ENCODE measurements around the gene STRA6. TPM values are rescaled to one million over a fixed set of nuclear protein-coding genes. Genes with fewer than 3 reads are reported as not detected.

The STRA6 gene, protein sequence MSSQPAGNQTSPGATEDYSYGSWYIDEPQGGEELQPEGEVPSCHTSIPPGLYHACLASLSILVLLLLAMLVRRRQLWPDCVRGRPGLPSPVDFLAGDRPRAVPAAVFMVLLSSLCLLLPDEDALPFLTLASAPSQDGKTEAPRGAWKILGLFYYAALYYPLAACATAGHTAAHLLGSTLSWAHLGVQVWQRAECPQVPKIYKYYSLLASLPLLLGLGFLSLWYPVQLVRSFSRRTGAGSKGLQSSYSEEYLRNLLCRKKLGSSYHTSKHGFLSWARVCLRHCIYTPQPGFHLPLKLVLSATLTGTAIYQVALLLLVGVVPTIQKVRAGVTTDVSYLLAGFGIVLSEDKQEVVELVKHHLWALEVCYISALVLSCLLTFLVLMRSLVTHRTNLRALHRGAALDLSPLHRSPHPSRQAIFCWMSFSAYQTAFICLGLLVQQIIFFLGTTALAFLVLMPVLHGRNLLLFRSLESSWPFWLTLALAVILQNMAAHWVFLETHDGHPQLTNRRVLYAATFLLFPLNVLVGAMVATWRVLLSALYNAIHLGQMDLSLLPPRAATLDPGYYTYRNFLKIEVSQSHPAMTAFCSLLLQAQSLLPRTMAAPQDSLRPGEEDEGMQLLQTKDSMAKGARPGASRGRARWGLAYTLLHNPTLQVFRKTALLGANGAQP
- 50.9 TPM for total RNA-seq

GRCh38 chr15:74202452-74203401 lies at the start of gene STRA6:
STRA6 (minus strand) TSS chr15:74202787; CDS start chr15:74202267, 520 bp downstream.
- DNase-seq (ENCODE audit: low spot score) = peak; percentile 65

DNA sequence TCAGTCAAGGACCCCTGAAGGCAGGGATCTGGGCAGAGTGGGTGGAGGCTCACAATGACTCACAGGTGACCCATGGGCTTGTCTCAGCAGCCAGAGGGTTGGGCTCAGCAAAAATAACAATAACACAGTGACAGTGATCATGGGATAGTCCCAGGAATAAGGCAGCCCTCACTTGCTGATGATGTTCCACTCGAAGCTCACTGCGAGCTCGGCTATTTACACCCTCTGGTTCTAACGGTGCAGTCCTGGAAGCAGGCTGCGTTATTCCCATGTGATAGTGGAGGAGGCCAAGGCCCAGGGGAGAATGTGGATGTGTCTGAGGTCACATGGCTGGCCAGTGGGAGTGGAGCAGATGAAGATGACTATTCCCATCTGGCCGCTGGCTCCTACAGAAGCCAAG lies 49.7 kb upstream of the STRA6 start:
- no peak for DNase-seq (ENCODE audit: low spot score)

DNA sequence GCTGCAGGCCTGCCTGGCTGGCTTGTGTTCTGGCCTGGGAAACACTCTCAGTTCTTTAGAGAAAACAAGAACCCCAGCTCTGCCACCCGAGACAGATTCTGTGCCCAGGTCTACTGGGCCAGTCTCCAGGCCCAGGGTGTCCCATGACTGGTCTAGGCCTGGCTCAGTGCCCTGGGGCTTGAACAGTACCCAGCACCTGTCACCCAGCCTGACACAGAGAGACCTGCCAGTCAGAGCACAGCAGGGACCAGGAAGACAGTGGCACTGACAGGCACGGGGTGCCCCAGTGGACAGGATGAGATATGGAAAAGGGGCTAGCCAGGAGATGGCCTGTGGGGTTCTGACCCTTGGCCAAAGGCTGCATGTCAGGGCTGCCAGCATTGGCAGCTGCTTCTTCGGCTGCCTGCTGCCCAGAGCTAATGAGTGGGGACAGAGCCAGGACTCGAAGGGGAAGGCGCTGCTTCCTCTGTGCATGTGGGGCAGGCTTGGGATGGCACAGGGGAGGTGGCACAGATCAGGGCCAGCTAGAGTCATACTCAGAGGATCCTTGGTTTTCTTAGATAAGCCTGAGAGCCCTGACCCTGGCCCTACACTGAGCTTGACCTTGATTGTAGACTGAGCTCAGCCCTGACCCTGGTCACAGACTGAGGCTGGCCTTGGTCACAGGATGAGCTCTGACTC lies 48.7 kb upstream of the STRA6 start:
- DNase-seq (ENCODE audit: low spot score) = no peak

DNA sequence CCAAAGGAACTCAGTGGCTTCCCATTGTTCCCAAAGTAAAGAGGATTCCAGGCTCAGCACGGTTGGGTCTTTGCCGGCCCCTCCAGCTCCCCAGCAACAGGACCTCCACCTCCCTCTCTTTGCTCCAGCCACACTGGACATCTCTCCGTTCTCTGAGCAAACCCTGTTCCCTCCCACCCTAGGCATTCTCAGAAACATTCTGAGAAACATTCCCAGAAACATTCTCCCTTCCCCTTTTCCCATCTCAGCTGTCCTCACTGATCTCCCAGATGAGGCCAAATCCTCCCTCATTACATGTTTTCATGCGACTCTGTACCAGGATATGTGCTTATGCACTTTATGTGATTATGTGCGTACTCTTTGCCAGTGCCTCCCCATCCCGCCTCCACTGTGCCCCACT lies 47.7 kb upstream of the STRA6 start:
- no peak for DNase-seq (ENCODE audit: low spot score)

- DNase-seq (ENCODE audit: low spot score) = no peak
These were observed 42.9 kb upstream of the STRA6 start for GRCh38 chr15:74245342-74245931.

- DNase-seq (ENCODE audit: low spot score) = no peak
These were observed 42.3 kb upstream of the STRA6 start for GRCh38 chr15:74244822-74245341.

DNA sequence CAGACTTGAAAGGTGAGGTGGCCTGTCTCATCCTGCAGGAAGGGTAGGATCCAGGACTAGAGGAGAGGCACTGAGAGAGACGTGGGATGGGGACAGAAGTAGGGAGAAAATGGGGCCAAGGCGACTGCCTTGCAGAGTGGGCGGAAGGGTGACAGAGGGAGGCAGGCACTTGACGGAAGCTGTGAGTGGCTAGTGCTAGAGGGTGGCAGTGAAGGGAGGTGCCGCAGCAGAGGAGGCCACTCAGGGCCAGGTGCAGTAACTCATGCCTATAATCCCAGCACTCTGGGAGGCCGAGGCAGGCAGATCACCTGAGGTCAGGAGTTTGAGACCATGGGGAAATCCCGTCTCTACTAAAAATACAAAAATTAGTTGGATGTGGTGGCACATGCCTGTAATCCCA lies 40.8 kb upstream of the STRA6 start:
- no peak for DNase-seq (ENCODE audit: low spot score)

GRCh38 chr15:74242441-74243185 lies 40.0 kb upstream of the STRA6 start:
- DNase-seq (ENCODE audit: low spot score) = no peak

- DNase-seq (ENCODE audit: low spot score) = no peak
These were observed 38.5 kb upstream of the STRA6 start for GRCh38 chr15:74240897-74241614.

DNA sequence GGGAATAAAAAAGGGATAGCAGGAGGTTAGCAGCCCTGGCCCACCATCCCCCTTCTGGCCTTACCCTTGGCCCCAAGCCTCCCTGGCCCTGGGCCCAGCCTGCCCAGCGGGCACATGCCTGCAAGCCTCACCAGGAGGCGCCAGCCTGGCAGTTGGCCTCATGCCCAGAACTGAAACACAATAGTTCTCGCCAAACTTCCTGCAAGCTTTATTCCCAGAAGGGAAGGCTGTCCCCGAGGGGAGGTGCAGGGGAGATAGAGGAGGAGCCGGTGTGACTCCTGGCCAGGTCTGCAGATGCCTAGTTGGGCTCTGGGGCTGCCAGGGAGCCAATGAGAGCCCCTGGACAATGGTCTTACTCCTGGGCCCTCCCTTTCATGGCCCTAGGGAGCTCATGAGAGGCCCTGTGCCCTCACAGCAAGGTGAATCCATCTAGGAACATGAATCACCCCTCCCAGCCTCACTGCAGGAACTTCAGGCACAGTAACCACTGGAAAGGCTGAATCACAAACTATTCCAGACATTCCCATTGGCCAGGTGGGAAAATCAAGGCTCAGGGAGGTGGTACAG lies 37.5 kb upstream of the STRA6 start:
- peak; percentile 92 for DNase-seq (ENCODE audit: low spot score)

DNA sequence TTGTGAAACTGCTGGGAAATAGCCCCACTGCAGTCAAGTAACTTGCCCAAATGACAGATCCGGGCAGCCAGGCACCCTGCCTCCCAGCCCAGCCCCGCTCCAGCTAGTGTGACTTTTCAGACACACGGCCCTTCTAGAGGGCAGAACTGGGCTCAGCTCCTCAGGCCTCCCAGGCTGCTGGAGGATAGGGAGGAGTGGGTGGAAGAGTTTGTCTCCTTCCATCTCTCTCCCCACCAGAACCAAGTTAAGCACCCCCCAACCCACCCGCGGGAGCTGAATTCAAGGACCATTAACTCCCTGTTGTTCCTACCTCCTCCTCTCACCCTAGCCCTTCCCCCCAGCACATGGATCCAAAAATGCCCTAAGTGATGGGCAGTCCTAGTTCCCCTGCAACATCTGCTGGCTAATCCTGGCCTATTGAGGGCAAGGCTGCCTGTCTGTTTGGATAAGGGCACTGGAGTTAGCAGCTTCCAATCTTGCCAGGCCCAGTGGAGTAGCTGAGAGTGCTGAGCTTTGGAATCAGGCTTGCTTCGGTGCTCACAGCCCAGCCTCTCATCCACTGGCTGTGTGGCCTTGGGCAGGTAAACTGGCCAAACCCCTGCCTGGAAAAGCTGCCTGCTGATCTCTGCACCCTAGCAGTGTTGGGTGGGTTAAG lies 36.6 kb upstream of the STRA6 start:
- no peak for DNase-seq (ENCODE audit: low spot score)

- DNase-seq (ENCODE audit: low spot score) = peak; percentile 86
These were observed 33.4 kb upstream of the STRA6 start, which contains the start of gene CCDC33 for GRCh38 chr15:74235962-74236361. CCDC33 (plus strand) TSS chr15:74236326; CDS start chr15:74236720, 394 bp downstream.

- no peak for DNase-seq (ENCODE audit: low spot score)
These were observed 31.9 kb upstream of the STRA6 start for GRCh38 chr15:74234598-74234875.

DNA sequence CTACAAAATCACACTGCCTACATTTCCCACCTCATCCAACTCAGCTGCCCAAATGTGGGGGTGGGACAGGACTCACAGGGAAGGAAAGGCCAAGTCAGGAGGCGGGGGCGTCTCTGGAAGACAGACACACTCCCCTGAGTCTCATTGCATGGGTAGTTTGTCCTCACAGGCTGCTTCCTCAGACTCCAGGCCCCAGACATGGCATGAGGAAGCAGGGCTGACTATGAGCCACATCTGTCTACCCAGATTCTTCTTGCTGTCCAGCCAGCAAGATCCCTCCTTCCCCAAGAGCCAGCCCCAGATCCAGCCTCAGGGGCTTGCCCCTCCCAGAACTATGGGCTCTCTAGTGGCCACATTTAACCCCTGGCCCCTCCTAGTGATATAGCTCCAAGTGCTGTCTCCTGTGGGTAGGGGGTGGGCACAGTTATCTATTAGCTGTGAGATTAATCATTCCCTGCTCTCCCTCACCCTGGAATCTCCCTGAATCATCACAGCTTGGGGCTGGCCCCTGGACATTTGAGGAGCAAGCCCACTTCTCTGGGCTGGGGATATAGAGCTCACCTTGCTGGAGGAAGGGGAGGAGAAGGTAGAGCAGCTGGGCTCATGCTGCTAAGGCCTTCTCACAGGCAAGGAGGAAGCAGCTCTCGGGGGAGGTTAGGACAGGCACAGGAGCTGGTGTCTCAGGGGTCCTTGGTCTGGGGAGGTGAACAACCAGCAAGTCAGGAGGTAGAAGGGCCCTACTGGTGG lies 31.4 kb upstream of the STRA6 start:
- no peak for DNase-seq (ENCODE audit: low spot score)

DNA sequence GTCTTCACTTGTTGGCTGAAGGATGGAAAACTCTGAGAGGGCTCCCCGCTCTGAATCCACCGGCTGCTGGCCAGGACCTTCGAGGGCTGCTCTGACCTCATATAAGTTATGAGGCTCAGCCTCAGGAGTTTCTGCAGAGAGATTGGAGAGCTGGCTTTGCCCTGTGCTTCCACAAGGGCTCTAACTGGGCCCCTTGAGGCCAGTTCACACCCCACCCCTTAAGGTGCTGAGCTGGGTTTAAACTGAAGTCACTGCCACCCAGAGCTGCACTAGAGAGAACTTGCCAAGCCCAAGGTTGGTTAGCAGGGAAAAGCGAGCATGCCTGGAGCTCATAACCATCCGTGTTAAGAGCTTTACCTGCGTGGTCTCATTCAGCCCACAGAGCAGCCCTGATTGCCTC lies 30.8 kb upstream of the STRA6 start:
- no peak for DNase-seq (ENCODE audit: low spot score)

DNA sequence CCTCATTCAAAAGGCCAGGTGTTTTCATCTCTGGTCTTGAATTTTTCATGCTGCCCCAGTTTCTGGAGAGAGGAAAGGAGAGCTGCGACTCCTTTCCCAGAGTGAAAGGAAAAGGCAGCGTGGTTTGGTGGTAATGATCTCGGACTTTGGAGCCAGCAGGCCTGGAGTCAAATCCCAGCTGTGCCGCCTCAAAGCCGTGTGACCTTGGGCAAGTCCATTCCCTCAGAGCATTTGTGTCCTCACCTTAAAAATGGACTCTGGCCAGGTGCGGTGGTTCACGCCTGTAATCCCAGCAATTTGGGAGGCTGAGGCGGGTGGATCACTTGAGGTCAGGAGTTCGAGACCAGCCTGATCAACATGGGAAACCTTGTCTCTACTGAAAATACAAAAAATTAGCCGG lies 28.9 kb upstream of the STRA6 start:
- no peak for DNase-seq (ENCODE audit: low spot score)

- DNase-seq (ENCODE audit: low spot score) = no peak
These were observed 27.1 kb upstream of the STRA6 start for GRCh38 chr15:74229686-74230085.

DNA sequence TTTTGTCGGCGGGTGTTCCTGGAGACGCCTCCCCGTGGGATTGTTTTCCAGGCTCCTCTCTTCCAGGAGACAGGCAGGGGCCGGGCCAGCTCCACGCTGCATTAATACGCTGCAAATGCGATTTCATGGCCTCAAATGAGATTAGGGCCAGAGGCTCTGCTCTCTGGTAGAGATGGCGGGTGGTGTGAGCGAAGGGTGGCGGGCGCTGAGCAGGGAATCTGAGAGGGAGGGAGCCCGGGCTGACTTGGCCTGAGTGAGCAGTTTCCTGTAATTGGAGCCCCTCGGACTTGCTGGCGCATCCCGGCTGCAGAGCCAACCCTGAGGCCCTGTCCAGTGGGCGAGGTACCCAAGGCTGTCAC lies 26.1 kb upstream of the STRA6 start:
- DNase-seq (ENCODE audit: low spot score) = no peak

All from ureter (tissue), 1 donor.